Thyroid gland (tissue), 4 donors: ENCODE data around the gene FAM120AOS. TPM values are rescaled to one million over a fixed set of nuclear protein-coding genes. Genes with fewer than 3 reads are reported as not detected.

ENCODE experiments used
- DNase-seq, 2 donors: peaks; one replicate each; pipeline ENCODE4 v3.0.0-alpha.2; 2019
- H3K27ac ChIP-seq, 3 donors: fragments of 200-600 bp; sonication (generic); 1 replicate in 2 of 3; 2 replicates in 1 of 3; pipeline ENCODE4 v1.5.1; 2016 to 2019; ENCODE audit warnings: mild to moderate bottlenecking in 1 of 3, moderate library complexity in 1 of 3
- H3K27me3 ChIP-seq: fragments of 200-600 bp; sonication (generic); one replicate; pipeline ENCODE4 v1.5.1; 2019
- H3K36me3 ChIP-seq, 2 donors: fragments of 200-600 bp; sonication (generic); one replicate each; pipeline ENCODE4 v1.5.1; 2016 to 2019
- H3K4me1 ChIP-seq, 2 donors: fragments of 200-600 bp; sonication (generic); one replicate each; pipeline ENCODE4 v1.5.1; 2017 to 2019
- H3K4me3 ChIP-seq, 3 donors: fragments of 200-600 bp; sonication (generic); replicated peaks in 1 of 3; 1 replicate in 2 of 3; 2 replicates in 1 of 3; pipeline ENCODE4 v1.5.1; 2016; ENCODE audit warnings: mild to moderate bottlenecking in 1 of 3
- H3K9me3 ChIP-seq: fragments of 200-600 bp; sonication (generic); one replicate; pipeline ENCODE4 v1.5.1; 2017
- POLR2A ChIP-seq, 2 donors: fragments of 450-650 bp; IDR thresholded peaks; one replicate each; pipeline ENCODE4 v1.6.1; 2017; ENCODE audit warnings: antibody characterized with exemption in 2 of 2, mild to moderate bottlenecking in 2 of 2, moderate library complexity in 1 of 2
- WGBS, 2 donors: methylation state at CpG; one replicate each; pipeline ENCODE4 v1.1.5; 2017; 5-methylcytosine and 5-hydroxymethylcytosine counted together
- intact Hi-C: fragments of 100-400 bp; cut with DNase I; formaldehyde crosslinking; loops from one replicate; pipeline ENCODE4 v1.15.1; 2023
- total RNA-seq, 4 donors: library from RNA; depleted of rRNA; stranded (reverse); fragments of >200 nt; gene quantifications; one replicate each; pipeline ENCODE4 v1.2.3, GENCODE V29; 2016
- TF ChIP-seq, protein P1 (sequence below), 6 experiments: fragments of 200-600 bp in 3 of 6; fragments of 450-650 bp in 3 of 6; sonication (generic) in 3 of 6; IDR thresholded peaks; one replicate each; pipeline ENCODE4 v1.5.1; 2016 to 2019; ENCODE audit warnings: antibody characterized with exemption in 6 of 6, mild to moderate bottlenecking in 2 of 6, inconsistent platforms in 1 of 6, moderate library complexity in 1 of 6

The FAM120AOS gene
- total RNA-seq, 4 donors from 2014 or later, result 68.5 to 92.7 (median 80.8) TPM

DNA sequence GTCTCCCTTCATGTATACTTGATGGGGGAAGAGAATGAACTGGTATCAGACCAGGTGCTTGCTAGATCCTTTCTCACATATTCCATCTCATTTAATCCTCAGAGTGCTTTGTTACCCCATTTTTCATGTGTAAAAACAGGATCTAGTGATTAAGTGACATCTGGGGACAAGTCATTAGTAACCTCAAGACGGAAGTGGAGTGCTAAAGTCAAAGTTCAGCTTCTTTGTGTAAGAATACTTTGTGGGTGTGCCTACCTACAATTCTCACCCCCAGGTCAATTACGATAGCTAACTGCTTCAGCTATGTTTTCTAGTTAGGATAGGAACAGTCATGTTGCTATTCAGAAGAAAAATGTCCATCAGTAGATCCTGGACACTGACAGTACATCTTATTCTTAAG, 3.1 kb upstream of the FAM120AOS start:
- WGBS, 2 donors, result 88 to 89% methylated on average over 2 of the region's 2 CpGs
- DNase-seq, result no peak
- no peaks in the 10 kb centered on the region for H3K27me3 ChIP-seq
- no peak for TF ChIP-seq POLR2A (IDR thresholded peaks at IDR 0.05)
- TF ChIP-seq, protein P1, sequence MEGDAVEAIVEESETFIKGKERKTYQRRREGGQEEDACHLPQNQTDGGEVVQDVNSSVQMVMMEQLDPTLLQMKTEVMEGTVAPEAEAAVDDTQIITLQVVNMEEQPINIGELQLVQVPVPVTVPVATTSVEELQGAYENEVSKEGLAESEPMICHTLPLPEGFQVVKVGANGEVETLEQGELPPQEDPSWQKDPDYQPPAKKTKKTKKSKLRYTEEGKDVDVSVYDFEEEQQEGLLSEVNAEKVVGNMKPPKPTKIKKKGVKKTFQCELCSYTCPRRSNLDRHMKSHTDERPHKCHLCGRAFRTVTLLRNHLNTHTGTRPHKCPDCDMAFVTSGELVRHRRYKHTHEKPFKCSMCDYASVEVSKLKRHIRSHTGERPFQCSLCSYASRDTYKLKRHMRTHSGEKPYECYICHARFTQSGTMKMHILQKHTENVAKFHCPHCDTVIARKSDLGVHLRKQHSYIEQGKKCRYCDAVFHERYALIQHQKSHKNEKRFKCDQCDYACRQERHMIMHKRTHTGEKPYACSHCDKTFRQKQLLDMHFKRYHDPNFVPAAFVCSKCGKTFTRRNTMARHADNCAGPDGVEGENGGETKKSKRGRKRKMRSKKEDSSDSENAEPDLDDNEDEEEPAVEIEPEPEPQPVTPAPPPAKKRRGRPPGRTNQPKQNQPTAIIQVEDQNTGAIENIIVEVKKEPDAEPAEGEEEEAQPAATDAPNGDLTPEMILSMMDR (IDR thresholded peaks at IDR 0.05), result no peak
- H3K4me3 ChIP-seq, result no peak overlapping the region
- peaks cover 41 to 48% of the 10 kb centered on the region in 2 donors for H3K4me1 ChIP-seq
- no peaks in the 10 kb centered on the region for H3K9me3 ChIP-seq
- intact Hi-C loops, result loop anchor here (10.0 kb wide), 1 partner anchor 322 kb away; the partner anchor contains the start of gene NINJ1
- H3K36me3 ChIP-seq, result no peaks in the 10 kb centered on the region
- no peak overlapping the region for H3K27ac ChIP-seq

DNA sequence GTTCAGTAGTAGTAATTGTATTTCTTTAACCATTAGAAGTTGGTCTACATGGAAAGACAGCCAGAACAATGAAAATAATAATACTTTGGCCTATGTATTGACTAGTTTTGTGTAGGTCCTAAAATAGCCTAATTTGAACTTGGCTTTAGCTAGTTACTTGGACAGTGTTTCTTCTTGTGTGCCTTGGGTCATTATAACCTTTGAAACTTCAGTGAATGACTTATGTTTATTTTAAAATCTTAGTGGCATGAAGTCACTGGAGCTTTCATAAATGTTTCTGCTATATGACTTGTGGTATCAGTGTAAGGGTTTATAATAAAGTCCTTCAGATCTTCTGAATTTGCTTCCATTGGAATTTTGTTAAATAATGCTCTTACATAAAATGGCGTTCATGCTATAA, 2.6 kb upstream of the FAM120AOS start:
- no peaks in the 10 kb centered on the region for H3K27me3 ChIP-seq
- H3K4me1 ChIP-seq, result peaks cover 41 to 44% of the 10 kb centered on the region in 2 donors
- no peaks in the 10 kb centered on the region for H3K36me3 ChIP-seq
- H3K4me3 ChIP-seq, result no peak overlapping the region
- intact Hi-C loops, result loop anchor here (10.0 kb wide), 1 partner anchor 321 kb away; the partner anchor contains the start of gene NINJ1
- WGBS, 2 donors, result 95 to 98% methylated on average over 1 of the region's 1 CpG
- no peak overlapping the region for H3K27ac ChIP-seq
- H3K9me3 ChIP-seq, result no peaks in the 10 kb centered on the region
- no peak for DNase-seq
- TF ChIP-seq, protein P1 (IDR thresholded peaks at IDR 0.05), result no peak
- TF ChIP-seq POLR2A (IDR thresholded peaks at IDR 0.05), result no peak

DNA sequence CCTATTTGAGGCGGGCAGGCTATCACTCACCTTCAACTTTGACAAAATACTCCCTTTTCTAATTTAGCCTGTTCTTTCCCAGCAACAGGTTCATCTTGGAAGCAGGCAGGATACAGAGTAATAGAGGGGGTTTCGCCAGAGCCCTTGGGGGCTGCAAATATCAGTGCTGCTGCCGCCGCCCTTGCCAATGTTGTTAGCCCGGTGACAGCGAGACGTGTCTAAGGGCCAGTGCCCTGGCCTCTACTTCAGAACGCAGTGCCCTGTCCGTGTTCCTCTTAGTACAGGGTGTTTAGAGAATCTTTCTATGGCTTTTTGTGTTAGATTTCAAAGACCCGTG, 703 bp downstream of the FAM120AOS start:
- H3K4me1 ChIP-seq, result peaks cover 29 to 30% of the 10 kb centered on the region in 2 donors
- TF ChIP-seq, protein P1 (IDR thresholded peaks at IDR 0.05), result no peak
- TF ChIP-seq POLR2A (IDR thresholded peaks at IDR 0.05), result no peak
- intact Hi-C loops, result loop anchor here (5.0 to 10.0 kb wide), 2 partner anchors 125 to 318 kb away; partner anchors contain the start of genes NINJ1 and PHF2

DNA sequence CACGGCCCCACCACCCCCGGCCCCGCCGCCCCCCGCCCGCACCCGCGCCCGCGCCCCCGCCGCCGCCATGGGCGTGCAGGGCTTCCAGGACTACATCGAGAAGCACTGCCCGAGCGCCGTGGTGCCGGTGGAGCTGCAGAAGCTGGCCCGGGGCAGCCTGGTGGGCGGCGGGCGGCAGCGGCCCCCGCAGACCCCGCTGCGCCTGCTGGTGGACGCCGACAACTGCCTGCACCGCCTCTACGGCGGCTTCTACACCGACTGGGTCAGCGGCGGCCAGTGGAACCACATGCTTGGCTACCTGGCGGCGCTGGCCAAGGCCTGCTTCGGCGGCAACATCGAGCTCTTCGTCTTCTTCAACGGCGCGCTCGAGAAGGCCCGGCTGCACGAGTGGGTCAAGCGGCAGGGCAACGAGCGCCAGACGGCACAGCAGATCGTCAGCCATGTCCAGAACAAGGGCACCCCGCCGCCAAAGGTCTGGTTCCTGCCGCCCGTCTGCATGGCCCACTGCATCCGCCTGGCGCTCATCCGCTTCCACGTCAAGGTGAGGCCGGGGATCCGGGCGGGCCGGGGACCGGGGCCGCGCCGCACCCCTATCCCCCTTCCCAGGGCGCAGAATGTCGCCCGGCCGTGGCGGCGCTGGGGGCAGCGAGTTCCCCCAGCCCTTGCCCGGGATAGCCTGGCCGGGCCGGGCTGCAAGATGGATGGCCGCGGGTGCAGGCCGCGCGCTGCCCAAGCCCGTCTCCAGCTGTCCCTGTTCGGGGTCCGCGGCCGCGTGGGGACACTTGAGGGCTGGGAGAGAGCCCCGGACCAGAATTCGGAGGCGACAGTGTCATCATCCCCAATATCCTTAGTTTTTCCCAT, 1.3 kb downstream of the FAM120AOS start:
- WGBS, 2 donors, result 0% methylated on average over 16 to 31 of the region's 92 CpGs
- TF ChIP-seq, protein P1 (IDR thresholded peaks at IDR 0.05), result peak in 3 of 6 experiments; percentile 18 to 28 (median 23)
- TF ChIP-seq POLR2A (IDR thresholded peaks at IDR 0.05), result peak in 1 of 2 donors; percentile 20
- Histone ChIP-seq H3K36me3 (peaks cover 16% of the 10 kb centered on the region in 2 donors), H3K4me3 (peak overlapping the region; percentile 46 to 65 (median 56)), H3K9me3 (no peaks in the 10 kb centered on the region), H3K27ac (peak overlapping the region; percentile 83 to 94 (median 93)), H3K4me1 (peaks cover 29 to 30% of the 10 kb centered on the region in 2 donors), H3K27me3 (no peaks in the 10 kb centered on the region)
- peak; percentile 55 to 57 for DNase-seq
- intact Hi-C loops, result loop anchor here (5.0 to 10.0 kb wide), 2 partner anchors 125 to 317 kb away; partner anchors contain the start of genes NINJ1 and PHF2

More for the DNA sequence above, 703 bp downstream of the FAM120AOS start:
- peaks cover 10% of the 10 kb centered on the region in 2 donors for H3K36me3 ChIP-seq
- peak; percentile 49 to 55 for DNase-seq
- H3K27ac ChIP-seq, result peak overlapping the region; percentile 83 to 94 (median 93)
- H3K4me3 ChIP-seq, result peak overlapping the region; percentile 46 to 65 (median 56)
- 0 to 1% methylated on average over 10 of the region's 10 CpGs for WGBS, 2 donors
- H3K9me3 ChIP-seq, result no peaks in the 10 kb centered on the region
- no peaks in the 10 kb centered on the region for H3K27me3 ChIP-seq
